DMS79 (cell line): ENCODE measurements around the gene IL18.
A peak's percentile ranks its signal among the peaks of the same experiment; 100 is the strongest.
"Not testable (repeated sequence)": the region's sequence is repeated elsewhere in the genome, so short reads cannot be mapped to it uniquely, and the experiment has no call there.

Source experiments
- DNase-seq: peaks from one replicate; lab custom pipeline; 2025; lab: John Stamatoyannopoulos, UW

The IL18 gene

GRCh38 chr11:112163875-112164685 is at the start of gene IL18:
Gene IL18 (minus strand): TSS chr11:112164094. CDS start chr11:112155053, 9,041 bp downstream.
- DNase-seq, result no peak

- DNase-seq, result no peak
Measured at GRCh38 chr11:112212710-112213109, 48.8 kb upstream of the IL18 start.

- no peak for DNase-seq
Measured at GRCh38 chr11:112212290-112212689, 48.4 kb upstream of the IL18 start.

GRCh38 chr11:112211536-112211935 is 47.6 kb upstream of the IL18 start:
- DNase-seq, result no peak

GRCh38 chr11:112210890-112211289 is 47.0 kb upstream of the IL18 start:
- no peak for DNase-seq

GRCh38 chr11:112206071-112206470 is 42.2 kb upstream of the IL18 start:
- no peak for DNase-seq

GRCh38 chr11:112200252-112200651 is 36.4 kb upstream of the IL18 start:
- DNase-seq, result no peak

- not testable (repeated sequence) for DNase-seq
Measured at GRCh38 chr11:112199101-112199500, 35.2 kb upstream of the IL18 start.

GRCh38 chr11:112196519-112197087 is 32.7 kb upstream of the IL18 start:
- no peak for DNase-seq

GRCh38 chr11:112195951-112196351 is 32.1 kb upstream of the IL18 start:
- no peak for DNase-seq

- not testable (repeated sequence) for DNase-seq
Measured at GRCh38 chr11:112195113-112195512, 31.2 kb upstream of the IL18 start.

- no peak for DNase-seq
Measured at GRCh38 chr11:112186304-112186703, 22.4 kb upstream of the IL18 start.

GRCh38 chr11:112185883-112186282 is 22.0 kb upstream of the IL18 start:
- peak; percentile 95 for DNase-seq

- DNase-seq, result no peak
Measured at GRCh38 chr11:112182867-112183266, 19.0 kb upstream of the IL18 start.

- no peak for DNase-seq
Measured at GRCh38 chr11:112179601-112180000, 15.7 kb upstream of the IL18 start.

- DNase-seq, result no peak
Measured at GRCh38 chr11:112178936-112179335, 15.0 kb upstream of the IL18 start.

GRCh38 chr11:112178428-112178827 is 14.5 kb upstream of the IL18 start:
- DNase-seq, result no peak

GRCh38 chr11:112177589-112177988 is 13.7 kb upstream of the IL18 start:
- peak; percentile 78 for DNase-seq

- no peak for DNase-seq
Measured at GRCh38 chr11:112176077-112176476, 12.2 kb upstream of the IL18 start.

GRCh38 chr11:112175599-112175952 is 11.7 kb upstream of the IL18 start:
- DNase-seq, result no peak

- DNase-seq, result no peak
Measured at GRCh38 chr11:112174789-112175598, 11.1 kb upstream of the IL18 start, which contains the start of gene BCO2. Gene BCO2 (plus strand): TSS chr11:112175512. CDS start chr11:112175602, 90 bp downstream.

GRCh38 chr11:112173152-112173551 is 9.3 kb upstream of the IL18 start:
- no peak for DNase-seq
